ENCODE data around the gene CALHM6.

Gene CALHM6

GRCh38 chr6:116451916-116452315 lies 9.3 kb upstream of the CALHM6 start:
- TF ChIP-seq, protein P1, sequence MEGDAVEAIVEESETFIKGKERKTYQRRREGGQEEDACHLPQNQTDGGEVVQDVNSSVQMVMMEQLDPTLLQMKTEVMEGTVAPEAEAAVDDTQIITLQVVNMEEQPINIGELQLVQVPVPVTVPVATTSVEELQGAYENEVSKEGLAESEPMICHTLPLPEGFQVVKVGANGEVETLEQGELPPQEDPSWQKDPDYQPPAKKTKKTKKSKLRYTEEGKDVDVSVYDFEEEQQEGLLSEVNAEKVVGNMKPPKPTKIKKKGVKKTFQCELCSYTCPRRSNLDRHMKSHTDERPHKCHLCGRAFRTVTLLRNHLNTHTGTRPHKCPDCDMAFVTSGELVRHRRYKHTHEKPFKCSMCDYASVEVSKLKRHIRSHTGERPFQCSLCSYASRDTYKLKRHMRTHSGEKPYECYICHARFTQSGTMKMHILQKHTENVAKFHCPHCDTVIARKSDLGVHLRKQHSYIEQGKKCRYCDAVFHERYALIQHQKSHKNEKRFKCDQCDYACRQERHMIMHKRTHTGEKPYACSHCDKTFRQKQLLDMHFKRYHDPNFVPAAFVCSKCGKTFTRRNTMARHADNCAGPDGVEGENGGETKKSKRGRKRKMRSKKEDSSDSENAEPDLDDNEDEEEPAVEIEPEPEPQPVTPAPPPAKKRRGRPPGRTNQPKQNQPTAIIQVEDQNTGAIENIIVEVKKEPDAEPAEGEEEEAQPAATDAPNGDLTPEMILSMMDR (IDR thresholded peaks at IDR 0.05; ENCODE audit: extremely low read depth, missing control alignments), result no peak
- no peak for DNase-seq (ENCODE audit: low spot score)

- DNase-seq (ENCODE audit: low spot score), result no peak
These were observed 8.6 kb upstream of the CALHM6 start for GRCh38 chr6:116452531-116452930.

DNA sequence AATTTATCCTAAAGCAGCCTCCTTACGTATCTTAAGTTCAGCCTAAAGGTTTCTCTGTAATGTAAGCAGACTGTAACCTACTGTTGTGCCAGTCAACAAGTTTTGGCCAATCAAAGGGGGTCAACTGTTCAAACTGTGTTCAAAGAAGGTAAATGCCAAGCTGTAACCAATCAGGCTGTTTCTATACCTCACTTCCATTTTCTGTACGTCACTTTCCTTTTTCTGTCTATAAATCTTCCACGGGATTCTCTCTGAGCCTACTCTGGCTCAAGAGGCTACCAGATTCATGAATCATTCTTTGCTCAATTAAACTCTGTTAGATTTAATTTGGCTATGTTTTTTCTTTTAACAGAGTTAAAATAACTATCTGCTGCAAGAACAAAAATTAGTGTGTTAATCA lies 5.1 kb upstream of the CALHM6 start:
- DNase-seq (ENCODE audit: low spot score), result no peak
- TF ChIP-seq, protein P1 (IDR thresholded peaks at IDR 0.05; ENCODE audit: extremely low read depth, missing control alignments), result no peak

More at GRCh38 chr6:116452531-116452930, 8.6 kb upstream of the CALHM6 start:
- TF ChIP-seq, protein P1 (IDR thresholded peaks at IDR 0.05; ENCODE audit: extremely low read depth, missing control alignments), result no peak

DNA sequence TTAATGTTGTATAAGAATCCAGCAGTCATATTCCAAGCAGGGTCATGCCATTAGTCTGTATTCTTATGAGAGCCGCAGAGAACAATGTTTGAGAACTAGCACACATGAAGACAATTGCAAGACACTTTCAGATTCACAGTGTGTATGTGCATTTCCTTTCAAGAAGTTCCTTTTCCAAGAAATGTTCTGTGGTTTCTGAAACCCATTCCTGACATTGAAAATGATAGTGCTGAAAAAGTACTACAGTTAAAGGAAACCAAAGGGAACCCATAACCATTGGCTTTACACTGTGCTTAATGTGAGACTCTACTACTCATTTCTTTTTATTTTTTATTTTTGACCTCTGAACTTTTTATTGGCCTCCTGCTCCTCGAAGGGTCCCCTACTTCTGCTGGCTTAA lies 4.2 kb upstream of the CALHM6 start:
- no peak for DNase-seq (ENCODE audit: low spot score)
- TF ChIP-seq, protein P1 (IDR thresholded peaks at IDR 0.05; ENCODE audit: extremely low read depth, missing control alignments), result no peak

DNA sequence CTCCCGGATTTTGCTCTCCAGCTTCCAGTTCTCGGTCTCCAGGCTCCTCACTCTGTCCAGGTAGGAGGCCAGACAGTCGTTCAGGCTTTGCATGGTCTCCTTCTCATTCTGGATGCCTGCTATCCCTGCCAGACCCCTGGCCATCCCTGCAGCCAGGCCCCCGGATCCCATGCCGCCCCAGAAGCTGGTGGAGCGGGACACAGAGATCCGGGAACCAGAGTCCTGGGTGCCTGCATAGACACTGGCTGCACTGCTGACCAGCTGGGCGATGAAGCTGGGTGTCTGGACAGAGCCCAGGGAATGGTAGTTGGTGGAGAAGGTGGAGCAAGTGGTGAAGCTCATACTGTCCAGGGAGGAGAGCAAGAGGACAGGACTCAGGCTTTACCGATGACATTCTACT lies 2.9 kb upstream of the CALHM6 start:
- DNase-seq (ENCODE audit: low spot score), result no peak
- TF ChIP-seq, protein P1 (IDR thresholded peaks at IDR 0.05; ENCODE audit: extremely low read depth, missing control alignments), result no peak

GRCh38 chr6:116459927-116460326 lies 1.2 kb upstream of the CALHM6 start:
- TF ChIP-seq, protein P1 (IDR thresholded peaks at IDR 0.05; ENCODE audit: extremely low read depth, missing control alignments), result no peak
- DNase-seq (ENCODE audit: low spot score), result no peak

- TF ChIP-seq, protein P1 (IDR thresholded peaks at IDR 0.05; ENCODE audit: extremely low read depth, missing control alignments), result no peak
- peak; percentile 78 for DNase-seq (ENCODE audit: low spot score)
These were observed 1.0 kb downstream of the CALHM6 start for GRCh38 chr6:116461932-116462885.
